HG02885 (cell line): ENCODE data around the gene RASGRF2.
"Not testable (repeated sequence)": the region's sequence is repeated elsewhere in the genome, so short reads cannot be mapped to it uniquely, and the experiment has no call there.

Experiments used
- ATAC-seq: cut with Tn5 transposase; IDR thresholded peaks from one replicate; pipeline ENCODE4 v1.9.1; 2021; ENCODE audit warnings: mild to moderate bottlenecking; ENCODE audit not compliant: unreplicated experiment, poor library complexity

The RASGRF2 gene

DNA sequence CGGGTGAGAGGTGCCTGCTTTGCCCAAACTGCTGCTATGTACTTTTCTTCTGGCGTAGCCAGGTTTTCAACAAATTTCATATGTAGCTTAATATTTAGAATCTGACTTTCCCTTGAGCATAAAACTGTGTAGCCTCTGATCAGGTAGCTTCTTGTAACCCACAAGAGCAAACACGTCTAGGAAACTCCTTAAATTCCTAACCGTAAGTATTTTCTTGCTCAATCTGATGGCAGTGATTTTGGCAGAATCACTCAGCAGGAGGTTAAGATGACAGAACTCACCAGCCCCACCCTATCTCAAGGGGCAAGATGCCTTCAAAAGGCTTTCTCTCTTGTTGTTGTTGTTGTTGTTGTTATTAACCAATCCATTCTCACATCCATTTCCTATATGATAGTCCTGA lies 293.7 kb downstream of the RASGRF2 start:
- no peak for ATAC-seq

DNA sequence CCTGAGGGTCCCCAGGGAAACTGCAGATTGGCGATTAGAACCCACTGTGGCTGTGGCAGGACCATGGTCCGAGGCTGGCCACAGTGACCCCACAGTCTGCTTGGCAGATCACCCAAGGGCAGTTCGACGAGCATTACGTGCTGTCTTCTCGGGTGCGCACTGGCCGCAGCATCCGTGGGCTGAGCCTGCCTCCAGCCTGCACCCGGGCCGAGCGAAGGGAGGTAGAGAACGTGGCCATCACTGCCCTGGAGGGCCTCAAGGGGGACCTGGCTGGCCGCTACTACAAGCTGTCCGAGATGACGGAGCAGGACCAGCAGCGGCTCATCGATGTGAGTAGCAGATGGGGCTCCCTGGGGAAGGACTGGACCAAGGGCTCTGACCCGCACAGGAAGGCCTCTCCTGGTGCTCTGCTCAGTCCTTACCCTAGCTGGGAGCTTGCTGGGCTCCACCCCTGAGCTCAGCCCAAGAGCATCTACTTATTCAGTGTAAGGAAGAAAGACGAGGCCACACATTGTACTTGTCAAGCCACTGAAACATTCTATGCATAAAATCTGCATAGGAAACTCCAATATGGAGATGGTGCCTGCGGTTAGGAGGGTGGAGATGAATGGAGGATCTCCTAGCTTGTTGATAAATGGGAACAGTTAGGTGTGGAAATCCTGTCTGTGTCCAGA lies 294.9 kb downstream of the RASGRF2 start:
- no peak for ATAC-seq

GRCh38 chr5:81256766-81257165 lies 296.6 kb downstream of the RASGRF2 start:
- ATAC-seq, result no peak

- ATAC-seq, result not testable (repeated sequence)
These were observed 302.6 kb downstream of the RASGRF2 start for GRCh38 chr5:81262796-81263195.

DNA sequence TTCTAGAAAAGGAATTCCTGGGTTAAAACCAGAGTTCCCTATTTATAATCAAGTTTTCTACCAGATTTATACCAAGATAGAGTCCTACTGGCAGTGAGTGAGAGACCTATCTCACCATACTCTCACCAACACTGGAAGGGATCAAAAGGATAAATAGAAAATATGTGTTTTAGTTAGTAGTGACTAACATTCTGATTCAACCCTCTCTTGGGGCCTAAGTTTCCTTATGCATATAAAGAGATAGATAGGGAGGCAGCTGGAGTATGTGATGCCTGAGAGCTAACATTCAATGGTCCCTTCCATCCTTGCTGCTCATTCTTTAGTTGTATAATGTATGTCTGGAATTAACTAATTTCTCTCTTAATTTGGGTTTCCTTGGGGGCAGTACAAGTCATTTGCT lies 304.9 kb downstream of the RASGRF2 start:
- no peak for ATAC-seq

- ATAC-seq, result no peak
These were observed 308.5 kb downstream of the RASGRF2 start for GRCh38 chr5:81268521-81269196.

DNA sequence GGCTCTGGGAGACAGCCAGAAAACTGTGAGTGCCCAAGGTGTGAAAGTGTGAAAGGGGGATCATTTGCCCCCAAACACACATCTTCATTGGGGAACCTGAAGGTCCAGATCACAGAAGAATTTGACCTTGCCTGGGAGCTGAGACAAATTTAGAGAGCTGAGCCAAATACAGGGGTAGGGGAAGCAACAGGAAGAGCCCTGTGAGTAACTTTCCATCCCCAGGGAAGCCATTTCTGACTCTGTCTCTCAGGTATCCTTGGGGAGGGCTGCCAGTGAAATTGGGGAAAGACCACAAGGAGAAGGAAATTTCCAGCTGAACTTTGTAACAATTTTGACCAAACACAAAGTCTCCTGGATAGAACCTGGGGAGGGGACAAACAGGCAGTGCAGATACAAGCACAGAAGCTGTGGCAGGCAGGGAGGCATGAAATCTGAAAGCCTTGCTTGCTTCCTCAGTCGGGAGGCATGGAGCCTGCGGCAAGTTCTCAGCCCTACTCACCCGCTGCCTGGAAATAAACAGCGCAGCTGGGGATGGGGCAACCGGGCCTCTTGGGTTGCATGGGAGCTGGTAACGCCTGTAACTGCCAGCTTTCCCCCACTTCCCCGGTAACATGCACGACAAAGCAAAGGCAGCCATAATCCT lies 309.7 kb downstream of the RASGRF2 start:
- ATAC-seq, result no peak

GRCh38 chr5:81270394-81271027 lies 310.3 kb downstream of the RASGRF2 start:
- not testable (repeated sequence) for ATAC-seq
